ENCODE results near the gene MRPS27.

DNA sequence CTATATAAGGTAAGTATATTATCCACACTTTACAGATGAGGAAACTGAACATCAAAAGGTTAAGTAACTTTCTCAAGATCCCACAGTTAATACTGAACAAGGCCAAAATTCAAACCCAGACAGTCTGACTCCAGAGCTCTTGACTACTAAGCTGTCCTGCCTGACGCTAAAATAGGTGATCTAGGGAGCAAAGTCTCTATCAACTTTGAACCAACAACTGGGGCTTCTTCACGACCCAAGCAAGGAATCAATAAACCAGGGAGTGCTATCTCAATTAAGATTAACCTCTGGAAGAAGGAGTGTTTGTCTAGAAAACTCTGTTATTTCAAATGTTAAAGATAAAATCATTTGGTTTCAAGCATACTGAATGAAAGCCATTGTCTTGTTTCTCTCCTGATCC lies 64.4 kb downstream of the MRPS27 start:
- TF ChIP-seq CTCF (IDR thresholded peaks at IDR 0.05), result no peak
- no peak for TF ChIP-seq POLR2A (IDR thresholded peaks at IDR 0.05)

Measured in Peyer's patch (tissue), 4 donors.